CMK (cell line): ENCODE data around the gene HSPA1B.
"Not testable (repeated sequence)": the region's sequence is repeated elsewhere in the genome, so short reads cannot be mapped to it uniquely, and the experiment has no call there.

ENCODE experiments used
- DNase-seq: peaks from one replicate; pipeline ENCODE4 v3.0.0-alpha.2; 2010; ENCODE audit warnings: low read depth

Gene HSPA1B

GRCh38 chr6:31799781-31800180 lies 27.8 kb upstream of the HSPA1B start:
- no peak for DNase-seq

GRCh38 chr6:31801031-31801927 lies 26.3 kb upstream of the HSPA1B start:
- not testable (repeated sequence) for DNase-seq

GRCh38 chr6:31805939-31806469 lies 21.5 kb upstream of the HSPA1B start:
- DNase-seq = no peak

- peak; percentile 95 for DNase-seq
These were observed 20.9 kb upstream of the HSPA1B start, which contains the start of gene LSM2 for GRCh38 chr6:31806470-31807272. TSS of gene LSM2 (minus strand) at chr6:31806966. CDS start at chr6:31806757, 209 bp downstream.

- DNase-seq = not testable (repeated sequence)
These were observed 18.9 kb upstream of the HSPA1B start for GRCh38 chr6:31808599-31808998.

GRCh38 chr6:31811645-31812044 lies 15.9 kb upstream of the HSPA1B start:
- no peak for DNase-seq

- DNase-seq = no peak
These were observed 14.1 kb upstream of the HSPA1B start for GRCh38 chr6:31813465-31813849.

- no peak for DNase-seq
These were observed 12.9 kb upstream of the HSPA1B start for GRCh38 chr6:31814677-31815024.

- no peak for DNase-seq
These were observed 12.3 kb upstream of the HSPA1B start, which contains the start of the genes HSPA1A and HSPA1L for GRCh38 chr6:31815025-31815838. TSS of gene HSPA1A (plus strand) at chr6:31815543. CDS start at chr6:31815757, 214 bp downstream. TSS of gene HSPA1L (minus strand) at chr6:31815283. CDS start at chr6:31811972, 3,311 bp downstream.

- DNase-seq = not testable (repeated sequence)
These were observed 10.2 kb upstream of the HSPA1B start for GRCh38 chr6:31817133-31817928.

- DNase-seq = not testable (repeated sequence)
These were observed 9.5 kb upstream of the HSPA1B start for GRCh38 chr6:31817929-31818511.

- DNase-seq = no peak
These were observed 7.7 kb upstream of the HSPA1B start for GRCh38 chr6:31819871-31820299.

- not testable (repeated sequence) for DNase-seq
These were observed 7.1 kb upstream of the HSPA1B start for GRCh38 chr6:31820399-31820798.

GRCh38 chr6:31821301-31822035 lies 6.1 kb upstream of the HSPA1B start:
- no peak for DNase-seq

- peak; percentile 67 for DNase-seq
These were observed 5.3 kb upstream of the HSPA1B start for GRCh38 chr6:31822036-31822821.

GRCh38 chr6:31823592-31824196 lies 3.8 kb upstream of the HSPA1B start:
- DNase-seq = not testable (repeated sequence)

GRCh38 chr6:31825553-31825952 lies 2.0 kb upstream of the HSPA1B start:
- DNase-seq = no peak

GRCh38 chr6:31826793-31827285 lies 699 bp upstream of the HSPA1B start:
- DNase-seq = no peak
